HEK293 (cell line): Measurements from ENCODE around the gene PPIL4.

Experiments used
- GLIS2 ChIP-seq: fragments of 450-650 bp; formaldehyde crosslinking; IDR thresholded peaks from 2 replicates; pipeline ENCODE4 v1.5.1; 2016; ENCODE audit warnings: missing biosample characterization, missing genetic modification characterization
- HIC1 ChIP-seq: fragments of 450-650 bp; formaldehyde crosslinking; IDR thresholded peaks from 2 replicates; pipeline ENCODE4 v1.5.1; 2016; ENCODE audit warnings: missing biosample characterization, missing genetic modification characterization
- KLF10 ChIP-seq: fragments of 450-650 bp; IDR thresholded peaks from 2 replicates; pipeline ENCODE4 v1.5.1; 2018; ENCODE audit warnings: missing biosample characterization, mild to moderate bottlenecking, missing genetic modification characterization
- SCRT2 ChIP-seq: fragments of 450-650 bp; formaldehyde crosslinking; IDR thresholded peaks from 2 replicates; pipeline ENCODE4 v1.5.1; 2016; ENCODE audit warnings: missing biosample characterization, missing genetic modification characterization
- SP7 ChIP-seq: fragments of 450-650 bp; formaldehyde crosslinking; IDR thresholded peaks from 2 replicates; pipeline ENCODE4 v1.5.1; 2016; ENCODE audit warnings: missing biosample characterization, missing genetic modification characterization
- WT1 ChIP-seq: fragments of 450-650 bp; formaldehyde crosslinking; IDR thresholded peaks from 2 replicates; pipeline ENCODE4 v1.5.1; 2016; ENCODE audit warnings: missing biosample characterization, missing genetic modification characterization
- ZBTB48 ChIP-seq: fragments of 450-650 bp; formaldehyde crosslinking; IDR thresholded peaks from 2 replicates; pipeline ENCODE4 v1.5.1; 2016; ENCODE audit warnings: missing biosample characterization, missing genetic modification characterization
- ZIC2 ChIP-seq: fragments of 450-650 bp; formaldehyde crosslinking; IDR thresholded peaks from 2 replicates; pipeline ENCODE4 v1.5.1; 2016; ENCODE audit warnings: missing biosample characterization, missing genetic modification characterization
- ZNF10 ChIP-seq: fragments of 450-650 bp; formaldehyde crosslinking; IDR thresholded peaks from 2 replicates; pipeline ENCODE4 v1.5.1; 2017; ENCODE audit warnings: missing biosample characterization, missing genetic modification characterization
- ZNF335 ChIP-seq: fragments of 450-650 bp; formaldehyde crosslinking; conservative IDR thresholded peaks from 2 replicates; pipeline ENCODE4 v1.5.1; 2016; ENCODE audit warnings: missing biosample characterization, missing genetic modification characterization
- ZNF398 ChIP-seq: fragments of 450-650 bp; formaldehyde crosslinking; IDR thresholded peaks from 2 replicates; pipeline ENCODE4 v1.5.1; 2017; ENCODE audit warnings: missing biosample characterization, missing genetic modification characterization
- ZNF549 ChIP-seq: fragments of 450-650 bp; IDR thresholded peaks from 2 replicates; pipeline ENCODE4 v1.5.1; 2018; ENCODE audit warnings: missing biosample characterization, missing genetic modification characterization, mild to moderate bottlenecking, inconsistent platforms, moderate library complexity
- ZNF629 ChIP-seq: fragments of 450-650 bp; formaldehyde crosslinking; IDR thresholded peaks from 2 replicates; pipeline ENCODE4 v1.5.1; 2017; ENCODE audit warnings: missing biosample characterization, missing genetic modification characterization
- ZNF747 ChIP-seq: fragments of 450-650 bp; formaldehyde crosslinking; IDR thresholded peaks from 2 replicates; pipeline ENCODE4 v1.5.1; 2016; ENCODE audit warnings: missing biosample characterization, missing genetic modification characterization
- ZSCAN16 ChIP-seq: fragments of 450-650 bp; formaldehyde crosslinking; IDR thresholded peaks from 2 replicates; pipeline ENCODE4 v1.5.1; 2016; ENCODE audit warnings: missing biosample characterization, missing genetic modification characterization
- TF ChIP-seq, protein P1 (sequence below): fragments of 450-650 bp; IDR thresholded peaks from 2 replicates; pipeline ENCODE4 v1.5.1; 2018; ENCODE audit warnings: missing biosample characterization, missing genetic modification characterization
- TF ChIP-seq, protein P2 (sequence below): fragments of 450-650 bp; formaldehyde crosslinking; IDR thresholded peaks from 2 replicates; pipeline ENCODE4 v1.5.1; 2016; ENCODE audit warnings: missing biosample characterization, missing genetic modification characterization
- TF ChIP-seq, protein P3 (sequence below): fragments of 450-650 bp; formaldehyde crosslinking; optimal IDR thresholded peaks from 2 replicates; pipeline ENCODE3; 2016; ENCODE audit warnings: missing biosample characterization, mild to moderate bottlenecking, missing genetic modification characterization
- TF ChIP-seq, protein P4 (sequence below): fragments of 450-650 bp; formaldehyde crosslinking; IDR thresholded peaks from 2 replicates; pipeline ENCODE4 v1.5.1; 2016; ENCODE audit warnings: missing biosample characterization, missing genetic modification characterization
- TF ChIP-seq, protein P5 (sequence below): fragments of 450-650 bp; formaldehyde crosslinking; IDR thresholded peaks from 2 replicates; pipeline ENCODE4 v1.5.1; 2017; ENCODE audit warnings: missing biosample characterization, missing genetic modification characterization
- TF ChIP-seq, protein P6 (sequence below): fragments of 450-650 bp; formaldehyde crosslinking; IDR thresholded peaks from 2 replicates; pipeline ENCODE4 v1.5.1; 2016; ENCODE audit warnings: missing biosample characterization, missing genetic modification characterization

The PPIL4 gene

DNA sequence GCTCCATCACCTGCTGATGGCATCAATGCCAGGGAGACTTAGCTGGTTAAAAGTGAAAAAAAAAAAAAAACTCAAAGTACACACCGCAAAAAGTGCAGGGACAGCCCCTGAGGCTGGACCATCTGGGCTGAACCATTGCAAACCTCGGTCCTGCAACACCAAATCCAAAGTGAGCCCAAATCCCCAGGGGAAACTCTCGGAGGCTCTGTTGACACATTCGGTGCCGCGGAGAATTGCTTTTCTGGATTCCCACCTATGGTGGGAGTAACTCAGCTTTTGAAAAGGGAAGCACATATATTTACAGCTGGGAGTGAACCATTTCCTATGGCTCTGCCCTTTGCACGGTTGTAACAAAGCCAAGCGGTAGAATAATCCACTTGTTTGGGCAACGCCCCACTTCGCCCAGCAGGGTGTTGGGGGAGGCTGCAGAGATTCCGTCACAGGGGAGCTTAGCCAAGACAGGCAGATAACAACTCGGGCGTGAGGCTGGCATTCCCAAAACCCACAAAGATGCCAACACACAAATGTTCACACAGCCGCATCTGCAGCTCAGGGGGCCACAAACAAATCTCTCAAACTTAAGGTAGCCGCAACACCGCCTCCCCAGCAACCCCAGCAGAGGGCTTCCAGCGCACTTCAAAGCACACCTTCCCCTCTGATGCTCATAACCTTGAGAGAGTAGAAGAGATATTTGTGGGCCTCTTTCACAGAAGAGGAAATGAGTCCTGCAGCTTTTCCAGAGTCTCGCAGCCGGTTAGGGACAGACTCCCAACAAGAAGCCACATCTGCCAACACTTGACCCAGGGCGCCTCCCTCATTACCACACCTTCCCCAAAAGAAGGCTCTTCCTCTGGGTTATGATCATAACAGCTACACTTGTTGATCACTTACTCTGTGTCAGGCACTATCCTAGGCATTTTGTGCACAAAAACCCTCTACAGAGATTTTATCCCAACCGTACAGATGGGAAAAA lies 72.5 kb downstream of the PPIL4 start (continued):
- TF ChIP-seq SCRT2 (tag by site-specific recombination): peak; percentile 68
- 0 out of 2 replicates have a peak, but pooled peaks have one; percentile 49 for TF ChIP-seq ZNF335 (tag by site-specific recombination)
- peak; percentile 88 for TF ChIP-seq ZIC2
- TF ChIP-seq, protein P1, sequence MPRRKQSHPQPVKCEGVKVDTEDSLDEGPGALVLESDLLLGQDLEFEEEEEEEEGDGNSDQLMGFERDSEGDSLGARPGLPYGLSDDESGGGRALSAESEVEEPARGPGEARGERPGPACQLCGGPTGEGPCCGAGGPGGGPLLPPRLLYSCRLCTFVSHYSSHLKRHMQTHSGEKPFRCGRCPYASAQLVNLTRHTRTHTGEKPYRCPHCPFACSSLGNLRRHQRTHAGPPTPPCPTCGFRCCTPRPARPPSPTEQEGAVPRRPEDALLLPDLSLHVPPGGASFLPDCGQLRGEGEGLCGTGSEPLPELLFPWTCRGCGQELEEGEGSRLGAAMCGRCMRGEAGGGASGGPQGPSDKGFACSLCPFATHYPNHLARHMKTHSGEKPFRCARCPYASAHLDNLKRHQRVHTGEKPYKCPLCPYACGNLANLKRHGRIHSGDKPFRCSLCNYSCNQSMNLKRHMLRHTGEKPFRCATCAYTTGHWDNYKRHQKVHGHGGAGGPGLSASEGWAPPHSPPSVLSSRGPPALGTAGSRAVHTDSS (tag by site-specific recombination): no peak
- TF ChIP-seq ZNF629 (tag by site-specific recombination): peak; percentile 81
- TF ChIP-seq, protein P2, sequence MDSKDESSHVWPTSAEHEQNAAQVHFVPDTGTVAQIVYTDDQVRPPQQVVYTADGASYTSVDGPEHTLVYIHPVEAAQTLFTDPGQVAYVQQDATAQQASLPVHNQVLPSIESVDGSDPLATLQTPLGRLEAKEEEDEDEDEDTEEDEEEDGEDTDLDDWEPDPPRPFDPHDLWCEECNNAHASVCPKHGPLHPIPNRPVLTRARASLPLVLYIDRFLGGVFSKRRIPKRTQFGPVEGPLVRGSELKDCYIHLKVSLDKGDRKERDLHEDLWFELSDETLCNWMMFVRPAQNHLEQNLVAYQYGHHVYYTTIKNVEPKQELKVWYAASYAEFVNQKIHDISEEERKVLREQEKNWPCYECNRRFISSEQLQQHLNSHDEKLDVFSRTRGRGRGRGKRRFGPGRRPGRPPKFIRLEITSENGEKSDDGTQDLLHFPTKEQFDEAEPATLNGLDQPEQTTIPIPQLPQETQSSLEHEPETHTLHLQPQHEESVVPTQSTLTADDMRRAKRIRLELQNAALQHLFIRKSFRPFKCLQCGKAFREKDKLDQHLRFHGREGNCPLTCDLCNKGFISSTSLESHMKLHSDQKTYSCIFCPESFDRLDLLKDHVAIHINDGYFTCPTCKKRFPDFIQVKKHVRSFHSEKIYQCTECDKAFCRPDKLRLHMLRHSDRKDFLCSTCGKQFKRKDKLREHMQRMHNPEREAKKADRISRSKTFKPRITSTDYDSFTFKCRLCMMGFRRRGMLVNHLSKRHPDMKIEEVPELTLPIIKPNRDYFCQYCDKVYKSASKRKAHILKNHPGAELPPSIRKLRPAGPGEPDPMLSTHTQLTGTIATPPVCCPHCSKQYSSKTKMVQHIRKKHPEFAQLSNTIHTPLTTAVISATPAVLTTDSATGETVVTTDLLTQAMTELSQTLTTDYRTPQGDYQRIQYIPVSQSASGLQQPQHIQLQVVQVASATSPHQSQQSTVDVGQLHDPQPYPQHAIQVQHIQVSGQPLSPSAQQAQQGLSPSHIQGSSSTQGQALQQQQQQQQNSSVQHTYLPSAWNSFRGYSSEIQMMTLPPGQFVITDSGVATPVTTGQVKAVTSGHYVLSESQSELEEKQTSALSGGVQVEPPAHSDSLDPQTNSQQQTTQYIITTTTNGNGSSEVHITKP (tag by site-specific recombination): peak; percentile 99
- peak; percentile 36; the same call in 1 of the 2 replicates for TF ChIP-seq HIC1 (tag by site-specific recombination)
- peak; percentile 52 for TF ChIP-seq KLF10
- TF ChIP-seq GLIS2 (tag by site-specific recombination): peak; percentile 26; the same call in 1 of the 2 replicates
- peak; percentile 78 for TF ChIP-seq ZNF10 (tag by site-specific recombination)
- TF ChIP-seq, protein P3, sequence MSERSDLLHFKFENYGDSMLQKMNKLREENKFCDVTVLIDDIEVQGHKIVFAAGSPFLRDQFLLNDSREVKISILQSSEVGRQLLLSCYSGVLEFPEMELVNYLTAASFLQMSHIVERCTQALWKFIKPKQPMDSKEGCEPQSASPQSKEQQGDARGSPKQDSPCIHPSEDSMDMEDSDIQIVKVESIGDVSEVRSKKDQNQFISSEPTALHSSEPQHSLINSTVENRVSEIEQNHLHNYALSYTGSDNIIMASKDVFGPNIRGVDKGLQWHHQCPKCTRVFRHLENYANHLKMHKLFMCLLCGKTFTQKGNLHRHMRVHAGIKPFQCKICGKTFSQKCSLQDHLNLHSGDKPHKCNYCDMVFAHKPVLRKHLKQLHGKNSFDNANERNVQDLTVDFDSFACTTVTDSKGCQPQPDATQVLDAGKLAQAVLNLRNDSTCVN (tag by site-specific recombination): no peak
- TF ChIP-seq ZBTB48 (tag by site-specific recombination): no peak
- peak; percentile 83 for TF ChIP-seq ZNF398 (tag by site-specific recombination)
- no peak for TF ChIP-seq ZNF747
- TF ChIP-seq, protein P4, sequence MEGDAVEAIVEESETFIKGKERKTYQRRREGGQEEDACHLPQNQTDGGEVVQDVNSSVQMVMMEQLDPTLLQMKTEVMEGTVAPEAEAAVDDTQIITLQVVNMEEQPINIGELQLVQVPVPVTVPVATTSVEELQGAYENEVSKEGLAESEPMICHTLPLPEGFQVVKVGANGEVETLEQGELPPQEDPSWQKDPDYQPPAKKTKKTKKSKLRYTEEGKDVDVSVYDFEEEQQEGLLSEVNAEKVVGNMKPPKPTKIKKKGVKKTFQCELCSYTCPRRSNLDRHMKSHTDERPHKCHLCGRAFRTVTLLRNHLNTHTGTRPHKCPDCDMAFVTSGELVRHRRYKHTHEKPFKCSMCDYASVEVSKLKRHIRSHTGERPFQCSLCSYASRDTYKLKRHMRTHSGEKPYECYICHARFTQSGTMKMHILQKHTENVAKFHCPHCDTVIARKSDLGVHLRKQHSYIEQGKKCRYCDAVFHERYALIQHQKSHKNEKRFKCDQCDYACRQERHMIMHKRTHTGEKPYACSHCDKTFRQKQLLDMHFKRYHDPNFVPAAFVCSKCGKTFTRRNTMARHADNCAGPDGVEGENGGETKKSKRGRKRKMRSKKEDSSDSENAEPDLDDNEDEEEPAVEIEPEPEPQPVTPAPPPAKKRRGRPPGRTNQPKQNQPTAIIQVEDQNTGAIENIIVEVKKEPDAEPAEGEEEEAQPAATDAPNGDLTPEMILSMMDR (tag by site-specific recombination): peak; percentile 39; the same call in 1 of the 2 replicates
- TF ChIP-seq, protein P5, sequence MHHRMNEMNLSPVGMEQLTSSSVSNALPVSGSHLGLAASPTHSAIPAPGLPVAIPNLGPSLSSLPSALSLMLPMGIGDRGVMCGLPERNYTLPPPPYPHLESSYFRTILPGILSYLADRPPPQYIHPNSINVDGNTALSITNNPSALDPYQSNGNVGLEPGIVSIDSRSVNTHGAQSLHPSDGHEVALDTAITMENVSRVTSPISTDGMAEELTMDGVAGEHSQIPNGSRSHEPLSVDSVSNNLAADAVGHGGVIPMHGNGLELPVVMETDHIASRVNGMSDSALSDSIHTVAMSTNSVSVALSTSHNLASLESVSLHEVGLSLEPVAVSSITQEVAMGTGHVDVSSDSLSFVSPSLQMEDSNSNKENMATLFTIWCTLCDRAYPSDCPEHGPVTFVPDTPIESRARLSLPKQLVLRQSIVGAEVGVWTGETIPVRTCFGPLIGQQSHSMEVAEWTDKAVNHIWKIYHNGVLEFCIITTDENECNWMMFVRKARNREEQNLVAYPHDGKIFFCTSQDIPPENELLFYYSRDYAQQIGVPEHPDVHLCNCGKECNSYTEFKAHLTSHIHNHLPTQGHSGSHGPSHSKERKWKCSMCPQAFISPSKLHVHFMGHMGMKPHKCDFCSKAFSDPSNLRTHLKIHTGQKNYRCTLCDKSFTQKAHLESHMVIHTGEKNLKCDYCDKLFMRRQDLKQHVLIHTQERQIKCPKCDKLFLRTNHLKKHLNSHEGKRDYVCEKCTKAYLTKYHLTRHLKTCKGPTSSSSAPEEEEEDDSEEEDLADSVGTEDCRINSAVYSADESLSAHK (tag by site-specific recombination): 0 out of 2 replicates have a peak, but pooled peaks have one; percentile 10
- peak; percentile 91 for TF ChIP-seq ZSCAN16 (tag by site-specific recombination)
- no peak for TF ChIP-seq ZNF549
- TF ChIP-seq SP7 (tag by site-specific recombination): peak; percentile 91
- TF ChIP-seq, protein P6, sequence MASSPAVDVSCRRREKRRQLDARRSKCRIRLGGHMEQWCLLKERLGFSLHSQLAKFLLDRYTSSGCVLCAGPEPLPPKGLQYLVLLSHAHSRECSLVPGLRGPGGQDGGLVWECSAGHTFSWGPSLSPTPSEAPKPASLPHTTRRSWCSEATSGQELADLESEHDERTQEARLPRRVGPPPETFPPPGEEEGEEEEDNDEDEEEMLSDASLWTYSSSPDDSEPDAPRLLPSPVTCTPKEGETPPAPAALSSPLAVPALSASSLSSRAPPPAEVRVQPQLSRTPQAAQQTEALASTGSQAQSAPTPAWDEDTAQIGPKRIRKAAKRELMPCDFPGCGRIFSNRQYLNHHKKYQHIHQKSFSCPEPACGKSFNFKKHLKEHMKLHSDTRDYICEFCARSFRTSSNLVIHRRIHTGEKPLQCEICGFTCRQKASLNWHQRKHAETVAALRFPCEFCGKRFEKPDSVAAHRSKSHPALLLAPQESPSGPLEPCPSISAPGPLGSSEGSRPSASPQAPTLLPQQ (tag by site-specific recombination): peak; percentile 60
- peak; percentile 100 for TF ChIP-seq WT1 (tag by site-specific recombination)
